T-helper 1 cell (primary cell): ENCODE measurements around the gene C14orf93.

Experiments
- DNase-seq, 5 donors: peaks; one replicate each; pipeline ENCODE4 v3.0.0-alpha.2; 2012 to 2020

C14orf93 gene

DNA sequence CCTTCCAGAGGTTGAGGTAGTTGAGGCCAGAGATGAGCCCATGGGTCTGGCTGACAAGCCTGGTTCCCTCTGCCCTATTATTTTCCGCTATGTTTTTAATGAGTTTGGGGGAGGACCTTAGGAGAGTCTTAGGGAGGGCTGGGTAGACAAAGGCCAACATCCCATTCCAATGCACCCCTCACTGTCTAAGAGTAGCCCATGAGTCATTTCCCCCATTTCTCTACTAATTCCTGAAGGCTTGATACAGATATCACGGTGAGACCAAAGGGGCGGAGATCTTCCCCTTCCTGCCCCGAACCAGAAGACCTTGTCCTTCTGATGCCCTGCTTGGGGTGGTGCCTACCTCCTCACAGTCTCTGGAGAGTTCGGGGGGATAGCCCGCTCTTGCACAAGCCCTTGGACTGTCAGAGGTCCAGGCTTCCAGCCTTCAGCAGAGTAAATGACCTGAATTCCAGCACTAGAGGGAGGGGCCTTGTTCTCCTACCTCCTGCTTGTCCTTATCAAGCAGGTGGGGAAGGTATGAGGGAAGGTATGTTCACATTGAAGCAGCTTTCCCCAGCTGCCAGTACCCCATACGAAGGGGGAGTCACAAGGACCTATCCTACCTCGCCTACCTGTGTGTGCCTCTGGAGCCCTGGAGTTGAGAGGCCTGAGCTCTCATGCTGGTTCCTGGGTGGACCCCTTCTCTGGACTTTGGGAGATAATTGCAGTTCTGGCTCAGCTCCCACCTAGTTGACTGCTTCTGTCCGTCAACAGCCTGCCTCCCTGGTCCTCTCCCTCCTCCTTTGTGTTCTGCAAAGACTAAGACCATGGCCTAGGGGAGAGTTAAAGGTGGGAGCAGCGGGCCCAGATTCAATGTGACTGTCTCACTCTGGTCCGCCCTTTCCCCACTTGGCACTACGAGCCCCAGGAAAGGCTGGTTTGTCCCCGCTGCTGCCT is 35.7 kb upstream of the C14orf93 start:
- DNase-seq: no peak

DNA sequence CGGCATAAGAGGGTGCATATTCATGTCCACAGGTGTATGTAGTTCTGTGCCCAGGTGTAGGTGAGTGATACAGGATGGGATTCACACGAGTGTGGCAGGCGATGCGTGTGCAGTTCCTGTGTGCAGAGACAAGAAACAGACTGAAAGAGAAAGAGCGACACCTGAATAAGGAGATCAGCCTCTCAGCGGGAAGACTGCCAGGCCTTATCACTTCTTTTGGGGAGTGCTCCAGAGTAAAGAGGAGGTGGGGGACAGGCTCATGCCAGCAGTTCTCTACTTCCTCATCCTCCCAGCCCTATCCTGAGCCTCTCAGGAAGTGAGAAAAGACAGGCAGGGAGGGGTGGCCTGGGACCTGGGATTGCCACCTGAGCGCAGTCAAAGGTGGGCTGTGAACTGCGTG is 34.9 kb upstream of the C14orf93 start:
- DNase-seq: no peak

DNA sequence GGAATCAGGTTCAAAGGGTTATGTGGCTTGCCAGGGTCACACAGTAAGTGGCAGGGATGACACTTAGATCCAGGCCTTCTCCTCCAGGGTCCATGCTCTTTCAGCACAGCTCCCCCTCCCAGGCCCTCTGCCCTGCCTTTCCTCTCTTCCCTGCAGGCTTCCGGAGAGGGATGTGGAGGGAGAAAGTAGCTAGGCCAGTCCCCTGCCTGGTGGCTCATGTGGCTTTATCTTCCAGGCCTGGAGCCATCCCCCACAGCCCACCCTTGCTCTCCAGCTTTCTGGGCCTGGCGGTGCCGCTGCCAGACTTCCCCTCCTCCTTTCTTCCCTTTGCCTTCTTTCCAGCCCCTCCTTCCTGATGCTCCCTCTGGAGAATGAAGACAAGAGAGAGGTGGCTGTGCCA is 33.8 kb upstream of the C14orf93 start:
- no peak for DNase-seq

DNA sequence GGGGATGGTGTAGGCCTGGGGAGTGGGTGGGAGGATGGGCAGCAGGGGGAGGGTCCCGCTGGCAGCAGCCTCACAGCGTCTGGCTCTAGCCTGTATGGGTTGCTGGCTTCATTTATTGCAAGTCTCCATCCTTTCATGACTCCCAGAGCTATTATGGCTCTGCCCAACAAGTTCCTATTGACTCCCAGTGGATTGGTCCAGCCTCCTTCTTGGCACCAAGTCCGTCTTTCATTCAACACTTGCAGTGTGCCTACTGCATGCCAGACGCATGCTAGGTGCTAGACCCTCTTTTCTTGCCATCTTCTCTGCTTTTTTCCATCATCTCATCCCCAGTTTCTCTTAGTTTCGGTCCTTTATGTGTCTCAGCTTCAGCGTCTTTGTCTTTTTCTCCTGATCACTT is 33.2 kb upstream of the C14orf93 start:
- no peak for DNase-seq

DNA sequence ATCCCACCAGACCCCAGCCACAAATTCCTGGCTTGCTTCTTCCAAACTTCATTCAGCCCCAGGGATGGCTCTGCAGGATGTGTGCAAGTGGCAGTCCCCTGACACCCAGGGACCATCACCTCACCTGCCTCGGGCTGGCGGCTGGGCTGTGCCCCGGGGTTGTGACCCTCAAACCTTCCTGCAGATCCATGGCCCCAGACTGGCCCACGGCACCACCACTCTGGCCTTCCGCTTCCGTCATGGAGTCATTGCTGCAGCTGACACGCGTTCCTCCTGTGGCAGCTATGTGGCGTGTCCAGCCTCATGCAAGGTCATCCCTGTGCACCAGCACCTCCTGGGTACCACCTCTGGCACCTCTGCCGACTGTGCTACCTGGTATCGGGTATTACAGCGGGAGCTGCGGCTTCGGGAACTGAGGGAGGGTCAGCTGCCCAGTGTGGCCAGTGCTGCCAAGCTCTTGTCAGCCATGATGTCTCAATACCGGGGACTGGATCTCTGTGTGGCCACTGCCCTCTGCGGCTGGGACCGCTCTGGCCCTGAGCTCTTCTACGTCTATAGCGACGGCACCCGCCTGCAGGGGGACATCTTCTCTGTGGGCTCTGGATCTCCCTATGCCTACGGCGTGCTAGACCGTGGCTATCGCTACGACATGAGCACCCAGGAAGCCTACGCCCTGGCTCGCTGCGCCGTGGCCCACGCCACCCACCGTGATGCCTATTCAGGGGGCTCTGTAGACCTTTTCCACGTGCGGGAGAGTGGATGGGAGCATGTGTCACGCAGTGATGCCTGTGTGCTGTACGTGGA is 32.4 kb upstream of the C14orf93 start, which contains the start of gene PSMB11:
Gene PSMB11, plus strand, starts transcription at position 51 of the 804 bp plus-strand sequence. Its CDS starts 14 bp downstream, at position 65.
- DNase-seq: no peak

DNA sequence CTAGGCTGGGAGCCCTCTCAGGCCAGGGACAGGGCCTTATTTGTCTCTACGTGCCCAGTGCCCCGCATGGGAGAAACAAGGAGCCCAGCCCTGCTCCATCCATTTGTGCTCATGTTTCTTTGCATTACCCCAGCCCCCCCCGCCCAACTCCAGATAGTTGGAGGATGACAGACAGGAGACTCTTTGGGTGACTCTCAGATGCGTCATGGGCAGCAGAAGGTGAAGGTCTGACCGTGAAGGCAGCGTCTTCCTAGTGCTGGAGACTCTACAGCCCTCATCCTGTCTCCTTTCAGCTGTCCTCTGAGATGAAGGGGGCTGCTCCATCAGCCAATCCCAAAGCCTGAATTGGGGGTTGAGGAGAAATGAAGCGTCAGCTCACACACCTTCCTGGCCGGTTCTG is 31.8 kb upstream of the C14orf93 start:
- DNase-seq: no peak

DNA sequence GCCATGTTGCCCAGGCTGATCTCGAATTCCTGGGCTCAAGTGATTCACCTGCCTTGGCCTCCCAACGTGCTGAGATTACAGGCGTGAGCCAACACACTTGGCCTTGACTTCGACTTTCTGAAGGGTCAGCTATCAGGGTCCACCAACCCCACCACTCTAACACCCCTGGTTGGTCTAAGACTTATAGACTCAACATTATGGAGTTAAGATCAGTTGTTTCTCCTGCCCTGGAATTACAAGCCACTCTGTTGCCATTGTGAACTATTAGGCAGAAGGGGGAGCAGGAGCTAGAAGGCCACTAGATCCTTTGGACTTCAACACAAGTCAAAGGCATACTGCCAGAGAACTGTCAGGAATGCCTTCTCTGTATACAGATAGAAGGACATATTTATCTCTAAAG is 30.2 kb upstream of the C14orf93 start:
- no peak for DNase-seq

DNA sequence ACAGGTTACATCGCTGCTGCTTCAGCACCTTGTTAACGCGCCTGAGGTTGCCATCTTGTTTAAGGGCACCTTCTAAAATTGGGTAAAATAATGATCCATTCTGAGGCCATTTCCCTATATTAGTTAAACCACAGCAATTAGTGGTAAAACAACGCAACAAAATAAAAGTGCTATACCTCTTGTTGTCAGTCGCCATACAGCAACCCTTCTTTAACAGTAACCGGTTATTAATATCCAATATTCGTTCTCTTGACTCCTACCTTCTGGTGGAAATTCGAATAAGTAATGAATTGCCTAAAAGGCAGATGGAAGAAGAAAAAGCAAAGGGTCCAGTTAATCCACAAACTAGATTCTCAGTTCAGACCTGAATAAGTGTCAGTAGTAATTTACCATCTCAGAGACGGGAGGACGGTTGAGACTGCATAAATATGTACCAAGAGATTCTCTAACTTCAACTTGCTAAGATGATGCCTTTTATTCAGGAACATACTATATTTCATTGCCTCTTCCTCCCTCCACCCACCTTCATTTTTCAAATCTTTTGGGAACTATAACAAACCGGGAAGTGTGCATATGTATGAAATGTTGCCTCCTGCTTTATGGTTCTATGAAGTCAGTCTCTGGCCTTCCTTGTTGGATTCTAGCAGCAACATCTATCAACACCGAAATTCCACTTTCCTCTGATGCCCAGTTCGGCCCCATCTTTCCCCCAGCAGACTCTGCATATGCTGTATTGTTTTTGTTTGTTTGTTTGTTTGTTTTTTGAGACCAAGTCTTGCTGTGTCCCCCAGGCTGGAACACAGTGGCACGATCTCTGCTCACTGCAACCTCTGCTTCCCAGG is 25.6 kb upstream of the C14orf93 start:
- DNase-seq: no peak

DNA sequence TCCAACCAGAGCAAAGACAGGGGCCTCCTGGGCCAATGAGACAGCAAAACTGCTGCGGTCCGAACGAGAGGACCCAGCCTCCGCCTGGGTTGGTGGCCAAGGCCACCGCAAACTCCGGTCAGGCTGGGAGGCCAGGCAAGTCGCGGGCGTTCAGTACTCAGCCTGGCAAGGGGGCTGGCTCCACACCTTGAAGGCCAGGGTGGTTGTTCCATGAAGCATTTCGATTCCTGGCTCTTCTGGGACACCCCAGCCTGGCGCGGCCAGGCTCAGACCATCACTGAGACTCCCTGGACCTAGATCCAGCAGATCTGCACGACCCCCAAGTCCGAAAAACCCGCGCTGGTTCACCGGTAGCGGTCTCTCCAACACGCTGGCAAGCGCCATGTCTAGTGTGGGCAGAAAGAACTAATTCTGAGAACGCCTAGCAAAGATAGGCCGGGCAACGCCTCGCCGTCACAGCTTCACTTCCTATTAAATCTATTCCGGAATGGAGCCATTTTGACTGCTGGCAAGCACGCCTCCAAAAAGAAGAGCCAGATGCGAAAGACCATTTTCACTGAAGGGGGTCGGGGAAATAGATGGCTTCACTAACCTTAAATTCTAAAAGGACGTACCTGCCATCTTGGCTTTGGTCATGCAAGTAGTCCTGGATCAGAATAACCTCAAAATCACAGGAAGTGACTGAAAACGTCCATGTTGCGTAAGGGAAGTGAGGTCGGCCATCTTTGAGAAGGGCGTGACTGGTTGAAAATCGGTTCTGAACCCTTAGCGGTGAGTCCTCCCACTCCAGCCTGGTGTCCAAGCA is 24.8 kb upstream of the C14orf93 start, which contains the start of gene PSMB5:
Gene PSMB5, minus strand, starts transcription at position 403 of the 805 bp plus-strand sequence. Its CDS starts 19 bp downstream, at position 384.
- peak; percentile 67 to 96 (median 81) for DNase-seq

DNA sequence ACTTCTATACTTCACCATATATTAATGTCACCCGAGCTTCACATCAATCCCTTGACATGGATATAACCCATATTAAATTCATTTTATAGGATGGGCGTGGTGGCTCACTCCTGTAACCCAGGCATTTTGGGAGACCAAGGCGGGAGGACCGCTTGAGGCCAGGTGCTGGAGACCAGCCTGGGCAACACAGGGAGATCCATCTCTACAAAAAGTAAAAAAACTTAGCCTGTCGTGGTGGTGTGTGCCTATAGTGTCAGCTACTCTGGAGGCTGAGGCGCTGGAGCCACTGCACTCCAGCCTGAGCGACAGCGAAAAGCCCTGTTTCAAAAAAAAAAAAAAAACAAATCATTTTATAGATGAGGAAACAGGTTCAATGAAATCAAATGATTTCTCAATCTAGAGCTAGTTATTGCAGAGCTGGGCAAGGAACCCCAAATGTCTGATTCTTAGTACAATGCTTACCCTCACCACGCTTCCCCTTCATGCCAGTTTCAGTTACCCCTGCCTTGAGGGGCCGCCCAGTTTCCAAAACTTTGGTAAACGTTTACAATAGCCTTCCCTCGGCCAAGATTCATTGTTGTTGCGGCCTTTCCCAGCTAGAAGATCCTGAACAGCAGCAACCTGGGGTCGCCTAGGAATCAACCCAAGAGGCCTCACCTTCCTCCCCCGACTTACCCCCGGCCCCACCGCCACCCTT is 24.0 kb upstream of the C14orf93 start:
- DNase-seq: no peak

DNA sequence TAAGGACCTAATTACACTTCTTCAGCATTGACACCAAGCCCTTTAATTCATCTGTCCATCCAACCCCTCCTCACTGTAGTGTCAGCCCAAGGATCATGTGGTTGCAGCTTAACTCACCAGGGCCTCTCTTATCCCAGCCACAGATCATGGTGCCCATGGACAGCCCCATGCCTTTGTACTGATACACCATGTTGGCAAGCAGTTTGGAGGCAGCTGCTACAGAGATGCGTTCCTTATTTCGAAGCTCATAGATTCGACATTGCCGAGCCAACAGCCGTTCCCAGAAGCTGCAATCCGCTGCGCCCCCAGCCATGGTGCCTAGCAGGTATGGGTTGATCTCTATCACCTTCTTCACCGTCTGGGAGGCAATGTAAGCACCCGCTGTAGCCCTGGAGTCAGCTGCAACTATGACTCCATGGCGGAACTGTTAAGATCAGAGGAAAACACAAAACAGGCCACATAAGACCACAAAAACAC is 23.3 kb upstream of the C14orf93 start:
- DNase-seq: no peak

DNA sequence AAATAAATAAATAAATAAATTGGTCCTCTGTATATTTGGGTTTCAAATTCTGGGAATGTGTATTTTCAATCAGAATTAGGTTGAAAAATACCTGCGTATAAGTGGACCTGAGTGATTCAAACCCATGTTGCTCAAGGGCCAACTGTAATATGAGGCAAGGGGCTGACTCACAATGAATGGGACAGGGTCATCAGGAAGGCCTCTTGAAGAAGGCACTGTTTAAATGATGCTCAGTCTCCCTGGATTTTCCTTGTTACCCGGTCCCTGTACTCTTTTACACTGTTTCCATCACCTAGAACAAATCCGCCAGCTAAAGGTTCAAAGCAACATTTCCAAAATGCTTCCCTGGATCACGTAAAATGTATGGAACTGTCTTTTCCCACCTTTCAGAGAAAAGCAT is 21.0 kb upstream of the C14orf93 start:
- no peak for DNase-seq

DNA sequence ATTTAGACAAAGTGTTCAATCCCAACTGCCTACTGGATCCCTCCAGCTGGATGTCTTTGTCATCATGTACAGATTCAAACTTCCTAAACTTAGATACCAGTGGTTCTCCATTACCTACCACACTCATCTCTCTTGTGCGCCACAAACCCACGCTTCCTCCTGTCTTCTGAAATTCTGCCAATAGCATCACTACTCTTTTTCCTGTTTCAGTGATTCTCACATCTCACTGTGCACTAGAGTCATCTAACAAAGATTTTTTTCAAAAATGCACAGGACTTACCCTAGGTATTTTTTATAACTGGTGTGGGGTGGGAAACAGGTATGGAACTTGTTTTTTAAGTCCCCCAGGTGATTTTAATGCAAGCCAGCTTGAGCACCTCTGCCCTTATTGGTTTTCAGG is 18.9 kb upstream of the C14orf93 start:
- peak in 2 of 5 donors; percentile 8 to 27 for DNase-seq

DNA sequence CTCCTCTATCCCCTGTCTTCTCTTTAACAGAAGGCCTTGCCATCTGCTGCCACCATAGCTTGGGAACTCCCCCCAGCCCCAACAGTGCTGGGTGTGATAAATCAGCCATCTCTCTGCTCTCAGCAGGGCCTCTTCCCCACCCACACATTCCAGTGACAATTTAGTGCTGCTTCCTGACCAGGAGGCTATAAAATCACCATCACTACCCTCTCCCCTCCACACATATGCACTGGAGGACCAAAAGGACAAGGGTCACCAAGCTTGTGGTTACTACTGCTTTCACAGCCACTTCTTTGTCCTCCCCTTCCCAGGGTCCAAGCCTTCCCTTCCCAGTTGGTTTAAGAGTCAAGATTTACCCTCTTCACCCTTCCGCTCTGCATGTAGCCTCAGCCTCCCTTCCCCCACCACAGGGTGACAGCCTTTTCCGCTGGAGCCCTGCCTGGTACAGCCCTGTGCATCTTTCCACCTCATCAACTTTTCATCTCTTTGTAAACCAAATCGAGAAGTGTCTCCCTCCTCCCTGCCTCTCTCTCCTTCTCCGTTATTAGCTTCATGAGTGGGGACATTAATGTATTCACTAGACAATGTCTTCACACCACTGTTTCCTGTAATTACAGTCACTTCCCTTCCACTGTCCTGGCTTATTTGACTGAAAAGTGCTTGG is 15.3 kb upstream of the C14orf93 start:
- no peak for DNase-seq

DNA sequence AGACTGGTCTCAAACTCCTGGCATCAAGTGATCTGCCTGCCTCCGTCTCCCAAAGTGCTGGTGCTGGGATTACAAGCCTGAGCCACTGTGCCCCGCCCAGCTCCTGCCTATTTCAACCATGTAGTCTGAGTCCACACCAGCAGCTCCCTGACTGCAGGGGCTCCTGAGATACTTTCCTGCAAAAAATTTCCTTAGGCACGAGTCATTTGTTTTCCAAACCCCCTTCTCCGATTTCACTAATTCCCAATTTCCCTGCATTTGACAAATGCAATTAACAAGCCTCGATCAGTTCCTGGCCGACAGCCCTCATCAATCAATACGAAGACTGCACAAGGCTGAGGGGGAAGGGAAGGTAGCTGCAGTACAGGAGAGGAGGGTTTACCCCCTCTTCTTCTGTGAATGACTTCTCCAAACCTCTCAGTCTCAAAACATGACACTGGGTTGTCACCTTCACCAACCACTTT is 14.7 kb upstream of the C14orf93 start:
- DNase-seq: no peak

DNA sequence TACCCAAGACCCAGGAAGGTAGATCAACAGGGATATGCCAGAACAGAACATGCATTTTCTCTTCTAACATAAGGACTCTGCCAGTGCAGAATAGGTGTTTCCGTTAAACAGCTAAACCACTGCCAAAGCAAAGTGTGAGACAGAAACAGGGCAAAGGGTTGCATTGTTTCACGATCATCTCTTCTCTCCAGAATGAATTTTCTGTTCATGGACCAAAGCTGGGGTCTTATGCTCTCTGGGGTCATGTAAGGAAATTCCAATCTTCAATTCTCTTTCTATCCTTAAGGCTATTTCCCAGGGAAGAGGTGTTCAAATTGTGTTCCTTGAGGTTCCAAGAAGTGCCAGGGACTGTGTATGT is 13.8 kb upstream of the C14orf93 start:
- no peak for DNase-seq

DNA sequence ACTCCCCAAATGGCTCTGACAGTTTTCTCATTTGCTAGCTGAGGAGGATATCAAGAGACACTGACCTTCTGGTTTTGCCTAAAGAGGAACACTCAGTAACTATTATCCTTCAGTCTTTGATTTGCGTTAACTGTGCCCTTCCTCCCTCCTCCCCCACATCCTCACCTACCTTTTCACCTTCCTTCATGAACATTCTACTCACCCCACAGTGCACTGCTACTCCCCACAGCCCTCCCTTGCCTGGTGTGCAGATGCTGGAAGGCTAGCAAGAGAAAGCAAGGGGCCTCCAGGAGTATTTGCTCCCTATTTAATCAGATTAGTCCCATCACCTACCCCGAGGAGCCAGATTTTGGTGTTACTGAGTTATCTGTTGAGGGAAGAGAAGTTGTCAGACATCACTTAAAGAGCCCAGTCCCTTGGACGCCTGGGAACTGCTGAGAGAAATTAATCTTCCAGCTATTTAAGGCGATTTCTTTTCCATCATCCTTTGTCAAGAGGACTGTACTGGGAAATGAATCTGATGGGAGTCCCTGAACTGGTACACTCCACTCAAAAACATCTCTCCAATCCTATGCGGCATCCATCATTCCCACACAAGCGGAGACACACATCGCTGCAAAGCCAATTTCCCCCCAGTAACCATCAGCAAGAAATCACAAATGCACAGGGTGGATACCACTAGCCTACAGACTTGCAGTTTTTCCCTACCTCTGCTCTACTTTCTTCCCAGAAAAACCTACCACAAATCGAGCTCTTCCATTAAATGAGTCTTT is 13.3 kb upstream of the C14orf93 start:
- no peak for DNase-seq

DNA sequence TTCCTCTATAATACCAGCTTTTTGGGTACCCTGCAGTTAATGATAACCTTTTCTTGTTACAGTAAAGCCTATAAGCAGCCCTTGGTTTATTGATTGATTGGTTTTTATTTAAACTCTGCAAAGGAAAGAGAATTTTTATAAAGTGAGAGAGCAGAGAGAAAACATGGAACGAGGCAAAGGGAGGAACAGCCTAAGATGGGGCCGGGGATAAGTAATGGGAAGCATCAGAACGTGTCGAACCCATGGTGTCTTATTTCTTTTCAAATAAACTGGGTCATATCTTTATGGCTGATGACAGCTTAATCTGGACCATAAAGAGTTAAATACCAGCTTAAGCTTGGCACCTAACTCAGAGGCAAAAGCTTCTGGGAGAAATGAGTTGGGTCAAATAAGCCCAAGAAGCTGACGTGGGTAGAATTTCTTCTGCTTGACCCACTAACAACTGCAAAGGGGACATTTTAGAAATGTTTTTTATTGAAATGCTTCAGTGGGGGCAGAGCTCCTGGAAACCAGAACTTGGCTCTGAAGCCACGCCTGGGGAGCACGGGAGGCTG is 12.0 kb upstream of the C14orf93 start:
- DNase-seq: no peak

DNA sequence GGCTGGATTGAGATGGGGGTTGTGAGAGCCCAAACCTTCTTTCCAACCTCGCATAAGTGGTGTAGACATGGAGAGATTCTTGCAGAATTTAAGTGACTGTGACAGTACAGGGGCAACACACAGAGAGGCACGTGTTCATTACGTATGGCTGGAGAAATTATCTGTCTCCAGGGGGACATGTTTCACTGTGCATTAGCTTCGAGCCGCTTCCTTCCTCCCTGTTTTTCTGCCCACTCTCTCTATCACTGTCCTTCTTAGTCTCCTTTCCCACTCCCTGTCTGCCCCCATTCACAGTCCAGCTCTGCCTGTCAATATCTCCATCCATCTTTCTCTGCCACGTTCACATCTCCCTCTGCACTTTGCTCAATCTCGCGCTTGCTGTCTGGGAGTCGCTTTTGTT is 11.5 kb upstream of the C14orf93 start:
- no peak for DNase-seq
